HL-60/S4 treated with retinoic acid at 250 ng/mL for 4 days and 3 days (cell line): ENCODE data around the gene CD52.
"Not testable (repeated sequence)": the region's sequence is repeated elsewhere in the genome, so short reads cannot be mapped to it uniquely, and the experiment has no call there.

Experiments
- in situ Hi-C: fragments of 300-500 bp; cut with MboI; formaldehyde crosslinking; loops from 2 replicates; pipeline ENCODE4 v1.7.0; 2022; ENCODE audit warnings: low sequenced_read_pairs

Gene CD52

DNA sequence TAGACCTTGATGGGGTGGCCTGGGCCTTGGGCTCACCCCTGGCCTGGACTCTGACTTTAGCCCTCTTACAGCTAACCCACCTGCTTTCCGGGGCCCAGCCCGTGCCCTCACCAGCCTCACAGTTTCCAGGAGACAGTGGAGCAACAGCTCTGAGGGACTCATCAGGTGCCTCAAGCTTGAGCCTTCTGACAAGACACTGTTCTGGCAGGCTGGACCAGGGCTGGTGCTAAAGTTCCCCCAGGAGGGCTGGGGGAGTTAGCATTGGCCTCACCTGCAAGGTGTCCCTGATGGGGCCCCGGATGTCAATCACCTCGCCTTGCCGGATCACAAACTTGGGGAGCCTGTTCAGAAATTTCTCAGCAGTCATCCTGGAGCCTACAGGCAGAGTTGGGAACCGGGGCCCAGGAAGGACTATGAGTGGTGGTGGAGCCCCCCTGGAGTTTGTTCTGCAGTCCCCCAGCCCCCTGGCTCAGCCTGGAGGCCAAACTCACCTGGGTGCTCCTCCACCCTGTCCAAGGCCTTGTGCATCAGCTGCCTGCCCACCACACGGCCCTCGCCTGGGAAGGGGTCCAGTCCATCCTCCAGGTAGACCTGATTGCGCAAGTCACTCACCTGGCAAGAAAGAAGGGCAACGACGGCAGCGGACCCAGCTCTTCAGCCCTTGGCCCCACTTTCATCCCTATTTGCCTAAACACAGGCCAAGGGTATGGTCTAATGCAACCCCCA lies 33.7 kb upstream of the CD52 start:
- in situ Hi-C loops: no loop called here

DNA sequence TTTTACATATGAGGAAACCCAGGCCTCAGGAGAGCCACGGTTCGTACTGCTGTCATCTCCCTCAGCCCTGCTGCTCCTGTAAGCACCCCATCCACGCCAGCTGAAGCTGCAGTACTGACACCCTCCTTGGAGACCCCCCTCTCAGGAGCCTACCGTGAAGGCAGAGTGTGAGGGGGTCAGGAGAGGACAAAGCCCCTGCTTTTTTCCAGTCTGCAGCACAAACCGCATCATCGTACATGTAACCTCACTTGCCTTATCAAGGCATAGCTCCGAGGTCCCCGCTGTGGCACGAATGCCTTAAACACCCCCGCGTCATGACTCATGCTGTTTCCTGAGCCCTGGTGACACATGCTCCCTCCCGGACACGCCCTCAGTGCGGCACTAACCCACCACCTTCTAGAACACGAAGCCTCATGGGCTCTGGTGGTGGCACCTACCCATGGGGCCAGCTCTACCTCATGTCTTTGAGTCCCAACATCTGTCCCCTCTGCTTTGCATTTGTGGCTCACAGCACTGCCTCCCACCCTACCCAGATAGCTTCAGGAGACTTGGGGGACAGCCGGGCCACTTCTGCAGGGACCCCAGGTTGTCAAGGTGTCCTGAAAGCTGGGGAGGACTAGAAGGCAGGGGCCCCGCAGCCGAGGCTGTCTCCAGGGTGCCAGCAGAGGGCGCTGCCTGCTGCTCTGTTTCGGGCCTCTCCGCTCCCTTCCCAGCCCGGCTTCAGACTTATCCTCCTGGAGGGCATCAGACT lies 33.0 kb upstream of the CD52 start:
- in situ Hi-C loops: no loop called here

DNA sequence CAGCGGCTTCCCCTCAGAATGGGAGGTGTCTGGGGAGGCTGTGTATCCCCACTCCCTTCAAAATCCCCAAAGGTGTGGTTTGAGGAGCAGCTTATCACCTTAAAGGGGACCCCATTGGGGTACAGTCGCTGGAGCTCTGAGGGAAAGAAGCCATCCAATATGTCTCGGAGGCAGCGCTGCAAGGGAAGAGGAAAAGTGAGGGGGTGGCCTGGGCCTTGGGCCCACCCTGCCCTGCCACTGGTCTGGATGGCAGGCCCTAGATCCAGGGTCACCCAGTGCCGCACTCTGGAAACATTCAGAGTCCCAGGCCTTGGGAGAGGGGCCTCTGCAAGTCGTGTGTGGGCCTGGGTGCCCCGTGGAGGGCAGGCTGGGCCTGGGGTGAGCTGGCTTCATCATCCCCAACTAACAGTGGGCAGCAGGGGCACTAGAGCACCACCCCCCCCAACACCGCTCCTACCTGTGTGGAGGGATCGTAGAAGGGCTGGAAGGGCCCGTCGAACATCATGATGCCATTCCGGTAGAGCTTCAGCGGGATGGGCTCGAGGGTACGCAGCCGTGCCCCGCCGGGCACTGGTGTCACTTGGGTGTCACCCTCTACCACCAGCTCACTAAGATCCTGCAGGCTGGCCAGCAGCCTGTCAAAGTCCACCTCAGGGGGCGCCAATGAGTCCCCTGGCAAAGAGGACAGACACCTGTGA lies 32.2 kb upstream of the CD52 start:
- in situ Hi-C loops: no loop called here

DNA sequence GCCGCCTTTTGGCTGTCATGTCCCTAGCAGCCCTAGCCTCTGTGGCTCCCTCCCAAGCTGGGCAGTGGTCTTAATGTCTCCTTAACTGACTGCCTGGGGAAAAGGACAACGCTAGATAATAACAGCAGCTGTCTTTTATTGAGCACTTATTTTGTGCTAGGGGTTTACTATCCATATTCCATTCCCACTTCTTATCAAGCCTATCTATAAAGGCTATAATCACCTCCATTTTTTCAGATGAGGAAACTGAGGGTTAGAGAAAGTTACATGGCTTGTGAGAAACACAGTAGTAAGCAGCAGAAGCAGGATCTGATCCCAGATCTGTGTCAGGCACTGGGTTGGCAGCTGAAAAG lies 31.7 kb upstream of the CD52 start:
- in situ Hi-C loops: no loop called here

DNA sequence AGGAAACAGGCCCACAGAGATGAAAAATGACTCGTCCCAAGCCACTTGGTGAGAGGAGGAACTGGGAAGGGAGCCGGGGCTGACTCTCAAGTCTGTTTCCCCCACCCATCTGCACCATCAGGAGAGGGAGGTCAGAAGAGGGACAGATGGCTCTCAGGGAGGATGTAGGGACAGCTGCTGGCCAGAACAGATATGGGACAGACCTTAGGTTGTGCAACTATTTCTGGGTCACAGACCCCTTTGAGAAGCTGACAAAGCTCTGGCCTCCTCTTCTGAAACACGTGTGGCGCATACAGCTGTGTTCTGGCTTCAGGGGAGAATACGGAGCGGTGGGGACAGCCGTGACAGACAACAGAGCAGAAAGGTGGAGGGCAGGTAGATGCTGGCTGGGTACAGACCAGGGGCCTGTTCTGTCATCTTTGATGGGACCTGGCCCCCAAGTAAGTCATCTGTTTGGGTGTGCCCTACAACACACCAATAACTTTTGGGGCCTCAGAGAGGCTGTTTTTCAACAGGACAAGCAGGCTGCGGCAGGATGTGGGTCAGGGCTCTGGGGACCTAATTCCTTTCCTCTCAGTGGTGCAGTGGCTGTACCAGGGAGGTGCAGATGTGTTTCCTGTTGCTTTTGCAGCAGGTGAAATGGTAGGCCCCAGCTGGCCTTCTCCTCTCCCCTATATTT lies 30.6 kb upstream of the CD52 start:
- in situ Hi-C loops: no loop called here

- in situ Hi-C loops: no loop called here
These were observed 29.9 kb upstream of the CD52 start for GRCh38 chr1:26287811-26288210.

- in situ Hi-C loops: no loop called here
These were observed 29.3 kb upstream of the CD52 start for GRCh38 chr1:26288311-26288941.

- in situ Hi-C loops: no loop called here
These were observed 28.3 kb upstream of the CD52 start for GRCh38 chr1:26289158-26290059.

DNA sequence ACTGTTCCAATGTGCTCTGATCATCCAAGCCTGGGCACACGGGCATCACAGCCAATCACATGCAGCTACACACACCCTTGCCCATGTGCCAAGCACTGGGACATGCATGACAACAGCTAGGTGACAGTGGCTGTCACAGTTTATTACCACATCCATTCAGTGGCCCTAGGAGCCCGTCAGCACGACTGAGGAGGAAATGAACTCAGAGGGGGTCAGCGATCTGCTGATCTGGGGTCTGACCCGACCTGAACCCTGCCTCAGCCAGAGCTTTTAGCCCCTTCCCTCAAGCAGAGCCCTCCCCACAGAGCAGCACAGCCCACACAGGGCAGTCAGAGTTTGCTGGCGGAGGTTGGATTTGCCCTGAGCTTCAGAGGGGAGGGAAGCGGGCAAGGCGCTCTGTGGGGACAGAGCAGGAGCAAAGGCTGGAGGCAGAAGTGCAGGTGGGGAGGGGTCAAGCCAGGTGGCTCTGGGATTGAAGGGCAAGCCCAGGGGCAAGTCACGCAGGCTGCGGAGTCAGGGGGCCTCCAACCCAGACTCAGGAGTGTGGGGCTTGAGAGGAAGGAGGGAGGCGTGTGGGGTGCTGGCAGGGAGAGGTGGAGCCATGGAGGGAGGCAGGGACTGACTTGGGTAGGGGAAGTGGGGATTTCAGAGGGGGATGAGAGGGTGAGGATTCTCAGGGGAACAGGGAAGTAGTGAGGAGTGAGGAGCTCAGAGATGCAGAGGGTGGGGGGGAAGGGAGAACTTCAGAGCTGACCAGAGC lies 27.5 kb upstream of the CD52 start:
- in situ Hi-C loops: no loop called here

- in situ Hi-C loops: no loop called here
These were observed 26.9 kb upstream of the CD52 start for GRCh38 chr1:26290882-26291261.

- in situ Hi-C loops: no loop called here
These were observed 26.3 kb upstream of the CD52 start for GRCh38 chr1:26291433-26291832.

DNA sequence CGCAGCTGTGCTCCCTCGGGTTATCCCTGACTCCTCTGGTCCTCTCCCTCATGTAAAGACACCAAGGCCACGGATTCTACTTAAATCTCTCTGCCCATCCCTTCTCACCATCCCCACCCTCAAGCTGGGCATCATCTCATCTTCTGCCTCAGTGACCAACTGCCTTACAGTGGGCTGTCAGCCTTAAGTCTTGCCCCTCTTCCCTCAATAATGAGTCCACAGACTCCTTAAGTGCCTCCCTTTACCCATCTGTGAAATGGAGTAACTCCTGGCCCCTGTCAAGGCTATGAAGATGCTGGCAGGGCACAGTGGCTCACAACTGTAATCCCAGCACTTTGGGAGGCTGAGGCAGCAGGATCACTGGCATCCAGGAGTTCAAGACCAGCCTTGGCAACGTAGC lies 25.8 kb upstream of the CD52 start:
- in situ Hi-C loops: no loop called here

GRCh38 chr1:26292735-26293134 lies 25.0 kb upstream of the CD52 start:
- in situ Hi-C loops: not testable (repeated sequence)

GRCh38 chr1:26293911-26294463 lies 23.8 kb upstream of the CD52 start:
- in situ Hi-C loops: no loop called here

- in situ Hi-C loops: no loop called here
These were observed 22.3 kb upstream of the CD52 start for GRCh38 chr1:26295194-26296138.

DNA sequence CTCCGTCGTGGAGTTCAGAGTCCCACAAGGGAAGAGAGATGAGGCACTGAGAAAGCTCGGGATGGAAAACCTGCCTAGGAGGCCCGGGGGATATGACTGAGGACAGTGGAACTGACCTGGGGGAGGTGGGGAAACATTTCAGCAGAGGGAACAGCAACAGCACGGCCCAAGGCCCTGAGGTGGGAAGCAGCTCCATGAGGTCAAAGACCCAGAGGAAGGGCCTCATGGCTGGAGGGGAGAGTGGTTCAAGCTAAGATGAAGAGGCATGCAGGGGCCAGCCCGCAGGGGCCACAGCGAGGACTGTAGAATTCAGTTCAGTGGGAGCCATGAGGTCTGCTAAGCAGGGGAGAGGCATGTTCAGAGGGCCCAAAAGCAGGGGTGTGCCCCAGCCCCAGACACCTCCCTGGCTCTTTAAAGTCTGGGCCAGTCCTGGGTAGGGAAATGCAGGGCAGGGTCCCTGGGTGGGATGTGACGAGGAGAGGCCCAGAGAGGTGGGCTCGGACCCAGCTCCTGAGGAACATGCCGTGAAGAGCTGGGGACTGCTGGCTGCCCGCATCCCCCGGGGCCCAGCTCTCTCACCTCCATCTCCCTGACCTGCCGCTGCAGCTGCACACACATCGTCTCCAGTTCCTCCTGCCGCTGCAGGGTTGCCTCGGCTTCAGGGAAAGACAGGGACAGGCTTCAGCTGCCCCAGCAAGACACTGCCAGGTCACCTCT lies 21.3 kb upstream of the CD52 start:
- in situ Hi-C loops: no loop called here

DNA sequence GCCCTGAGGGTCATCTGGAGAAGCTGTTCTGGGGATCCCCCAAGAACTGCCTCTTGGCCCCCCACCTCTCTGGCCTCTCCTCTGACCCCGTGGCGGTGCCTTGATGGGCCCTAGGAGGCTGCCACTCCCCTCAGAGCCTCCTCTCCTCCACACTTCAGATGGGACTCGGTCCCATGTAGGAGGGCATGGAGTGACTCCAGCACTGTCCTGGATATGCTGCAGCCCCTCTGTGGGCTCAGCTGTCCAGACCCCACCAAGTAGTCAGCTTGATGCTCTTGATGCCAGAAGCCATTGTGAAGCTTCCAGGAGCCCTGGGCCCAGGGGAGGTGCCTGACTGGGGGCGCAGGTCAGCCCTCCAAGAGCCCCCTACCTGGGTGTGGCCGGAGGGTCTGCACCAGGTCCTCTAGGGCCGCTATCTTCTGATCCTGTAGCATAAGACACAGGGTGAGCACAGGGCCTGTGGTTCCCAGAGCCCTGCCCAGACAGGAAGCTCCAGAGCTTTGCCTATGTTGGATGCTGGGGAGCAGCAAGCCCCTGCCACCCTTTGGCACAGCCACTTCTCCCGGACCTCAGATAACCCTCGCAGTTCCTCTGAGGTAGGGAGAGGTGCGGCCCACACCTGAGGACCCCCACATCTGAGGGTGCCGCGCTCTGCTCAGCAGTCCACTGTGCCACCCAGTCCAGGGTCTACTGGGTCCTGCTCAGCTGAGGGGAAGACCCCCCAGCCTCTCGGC lies 20.5 kb upstream of the CD52 start:
- in situ Hi-C loops: no loop called here
